UCSD-AML1 (cell line): ENCODE results near the gene CCDC87.
"Not testable (repeated sequence)": the region's sequence is repeated elsewhere in the genome, so short reads cannot be mapped to it uniquely, and the experiment has no call there.

Experiments used
- DNase-seq: peaks from one replicate; lab custom pipeline; 2025; ENCODE audit not compliant: unreplicated experiment; lab: John Stamatoyannopoulos, UW

Gene CCDC87

GRCh38 chr11:66556086-66556485, 36.8 kb downstream of the CCDC87 start:
- no peak for DNase-seq

- no peak for DNase-seq
Measured at GRCh38 chr11:66555416-66555815, 37.4 kb downstream of the CCDC87 start.

- DNase-seq, result no peak
Measured at GRCh38 chr11:66554602-66555001, 38.3 kb downstream of the CCDC87 start.

GRCh38 chr11:66550887-66551286, 42.0 kb downstream of the CCDC87 start:
- DNase-seq, result no peak

GRCh38 chr11:66549696-66550095, 43.2 kb downstream of the CCDC87 start:
- DNase-seq, result no peak

GRCh38 chr11:66548774-66549630, 43.9 kb downstream of the CCDC87 start:
- no peak for DNase-seq

- DNase-seq, result no peak
Measured at GRCh38 chr11:66548041-66548440, 44.8 kb downstream of the CCDC87 start.

- DNase-seq, result no peak
Measured at GRCh38 chr11:66547662-66548009, 45.2 kb downstream of the CCDC87 start.

GRCh38 chr11:66546966-66547661, 45.7 kb downstream of the CCDC87 start:
- DNase-seq, result no peak

- DNase-seq, result no peak
Measured at GRCh38 chr11:66546368-66546965, 46.4 kb downstream of the CCDC87 start, which contains the start of gene ACTN3. TSS of gene ACTN3 (plus strand) at chr11:66546903. CDS start at chr11:66546938, 35 bp downstream.

- DNase-seq, result peak; percentile 97
Measured at GRCh38 chr11:66545701-66546367, 47.0 kb downstream of the CCDC87 start, which contains the start of gene ZDHHC24. TSS of gene ZDHHC24 (minus strand) at chr11:66546048. CDS start at chr11:66546003, 45 bp downstream.

- not testable (repeated sequence) for DNase-seq
Measured at GRCh38 chr11:66544952-66545351, 47.9 kb downstream of the CCDC87 start.

GRCh38 chr11:66543263-66544107, 49.4 kb downstream of the CCDC87 start:
- peak; percentile 86 for DNase-seq

GRCh38 chr11:66542362-66542761, 50.5 kb downstream of the CCDC87 start:
- no peak for DNase-seq

- no peak for DNase-seq
Measured at GRCh38 chr11:66541892-66542291, 51.0 kb downstream of the CCDC87 start.

- DNase-seq, result not testable (repeated sequence)
Measured at GRCh38 chr11:66540598-66540997, 52.3 kb downstream of the CCDC87 start.
